CD4-positive, alpha-beta T cell treated with Interleukin-21 for 1 hour (primary cell): ENCODE measurements around the gene TOR4A.
"Not testable (repeated sequence)": the region's sequence is repeated elsewhere in the genome, so short reads cannot be mapped to it uniquely, and the experiment has no call there.

Experiments
- DNase-seq: peaks from one replicate; pipeline ENCODE4 v3.0.0-alpha.2; 2020

The TOR4A gene

GRCh38 chr9:137239541-137240200, 37.9 kb upstream of the TOR4A start:
- not testable (repeated sequence) for DNase-seq

GRCh38 chr9:137240318-137240840, 37.1 kb upstream of the TOR4A start:
- DNase-seq, result peak; percentile 79

DNA sequence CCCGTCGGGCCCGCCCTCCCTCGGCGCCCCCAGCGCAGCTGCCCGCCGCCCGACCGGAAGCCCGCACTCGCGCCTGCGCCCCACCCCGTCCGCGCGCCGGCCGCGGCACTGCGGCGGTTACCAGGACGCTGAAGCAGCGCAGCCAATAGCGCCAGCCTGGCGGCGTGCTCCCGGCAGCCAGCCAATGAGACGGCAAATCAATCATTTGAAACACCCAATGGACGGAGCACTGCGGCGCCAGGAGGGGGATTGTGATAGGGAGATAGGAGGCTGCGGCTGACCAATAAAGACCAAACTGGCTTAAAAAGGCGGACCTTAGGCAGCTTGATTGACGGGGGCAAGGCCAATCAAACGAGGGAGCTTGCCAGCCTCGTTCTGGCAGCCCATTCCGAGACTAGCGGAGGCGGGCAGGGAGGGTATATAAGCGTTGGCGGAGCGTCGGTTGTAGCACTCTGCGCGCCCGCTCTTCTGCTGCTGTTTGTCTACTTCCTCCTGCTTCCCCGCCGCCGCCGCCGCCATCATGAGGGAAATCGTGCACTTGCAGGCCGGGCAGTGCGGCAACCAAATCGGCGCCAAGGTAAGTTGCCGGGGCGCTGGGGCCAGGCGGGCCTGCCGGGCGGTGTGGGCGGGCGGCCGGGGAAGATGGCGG, 36.6 kb upstream of the TOR4A start, which contains the start of gene TUBB4B:
Gene TUBB4B (plus strand): TSS at position 447 of the 649 bp plus-strand sequence. CDS start 74 bp downstream, at position 521.
- peak; percentile 100 for DNase-seq

DNA sequence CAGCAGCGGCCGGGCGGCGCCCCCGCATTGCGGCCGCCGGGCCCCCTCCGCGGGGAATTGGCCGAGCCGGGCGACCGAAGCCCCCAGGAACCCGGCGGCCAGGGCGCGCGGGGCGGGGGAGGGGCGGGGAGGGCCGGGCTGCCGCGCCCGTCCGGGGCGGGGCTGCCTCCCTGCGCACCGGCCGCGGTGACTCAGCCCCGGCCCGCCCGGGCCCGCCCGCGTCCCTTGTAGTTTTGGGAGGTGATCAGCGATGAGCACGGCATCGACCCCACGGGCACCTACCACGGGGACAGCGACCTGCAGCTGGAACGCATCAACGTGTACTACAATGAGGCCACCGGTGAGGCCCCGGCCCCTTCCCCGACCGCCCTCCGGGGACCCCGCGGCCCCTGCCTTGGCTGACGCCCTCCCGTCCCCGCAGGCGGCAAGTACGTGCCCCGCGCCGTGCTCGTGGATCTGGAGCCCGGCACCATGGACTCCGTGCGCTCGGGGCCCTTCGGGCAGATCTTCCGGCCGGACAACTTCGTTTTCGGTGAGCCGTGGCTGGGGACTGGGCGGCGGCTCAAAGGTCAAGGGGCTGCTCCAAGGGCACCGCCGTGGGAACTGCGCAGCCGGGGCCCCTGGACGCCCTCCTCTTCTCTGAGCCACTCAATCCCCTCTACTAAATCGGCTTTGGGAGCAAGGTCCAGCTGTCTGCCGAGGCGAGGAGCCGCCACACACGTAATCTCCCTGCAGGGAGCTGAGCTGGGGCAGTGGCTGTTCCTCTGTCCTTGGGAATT, 35.8 kb upstream of the TOR4A start:
- peak; percentile 65 for DNase-seq

DNA sequence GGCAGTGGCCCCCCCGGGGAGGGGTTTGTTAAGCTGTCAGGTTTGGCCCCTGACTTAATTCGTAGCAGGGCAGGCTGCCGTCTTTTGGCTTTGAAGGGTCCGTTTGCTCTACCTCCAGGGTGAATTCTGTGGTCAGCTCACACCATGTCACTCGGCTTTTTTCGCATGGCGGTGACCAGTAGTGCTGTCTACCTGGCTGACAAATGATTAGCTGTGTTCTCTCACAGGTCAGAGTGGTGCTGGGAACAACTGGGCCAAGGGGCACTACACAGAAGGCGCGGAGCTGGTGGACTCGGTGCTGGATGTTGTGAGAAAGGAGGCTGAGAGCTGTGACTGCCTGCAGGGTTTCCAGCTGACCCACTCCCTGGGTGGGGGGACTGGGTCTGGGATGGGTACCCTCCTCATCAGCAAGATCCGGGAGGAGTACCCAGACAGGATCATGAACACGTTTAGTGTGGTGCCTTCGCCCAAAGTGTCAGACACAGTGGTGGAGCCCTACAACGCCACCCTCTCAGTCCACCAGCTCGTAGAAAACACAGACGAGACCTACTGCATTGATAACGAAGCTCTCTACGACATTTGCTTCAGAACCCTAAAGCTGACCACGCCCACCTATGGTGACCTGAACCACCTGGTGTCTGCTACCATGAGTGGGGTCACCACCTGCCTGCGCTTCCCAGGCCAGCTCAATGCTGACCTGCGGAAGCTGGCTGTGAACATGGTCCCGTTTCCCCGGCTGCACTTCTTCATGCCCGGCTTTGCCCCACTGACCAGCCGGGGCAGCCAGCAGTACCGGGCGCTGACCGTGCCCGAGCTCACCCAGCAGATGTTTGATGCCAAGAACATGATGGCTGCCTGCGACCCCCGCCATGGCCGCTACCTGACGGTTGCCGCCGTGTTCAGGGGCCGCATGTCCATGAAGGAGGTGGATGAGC, 35.0 kb upstream of the TOR4A start:
- no peak for DNase-seq

DNA sequence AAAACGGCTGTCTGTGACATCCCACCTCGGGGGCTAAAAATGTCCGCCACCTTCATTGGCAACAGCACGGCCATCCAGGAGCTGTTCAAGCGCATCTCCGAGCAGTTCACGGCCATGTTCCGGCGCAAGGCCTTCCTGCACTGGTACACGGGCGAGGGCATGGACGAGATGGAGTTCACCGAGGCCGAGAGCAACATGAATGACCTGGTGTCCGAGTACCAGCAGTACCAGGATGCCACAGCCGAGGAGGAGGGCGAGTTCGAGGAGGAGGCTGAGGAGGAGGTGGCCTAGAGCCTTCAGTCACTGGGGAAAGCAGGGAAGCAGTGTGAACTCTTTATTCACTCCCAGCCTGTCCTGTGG, 34.3 kb upstream of the TOR4A start:
- DNase-seq, result not testable (repeated sequence)

DNA sequence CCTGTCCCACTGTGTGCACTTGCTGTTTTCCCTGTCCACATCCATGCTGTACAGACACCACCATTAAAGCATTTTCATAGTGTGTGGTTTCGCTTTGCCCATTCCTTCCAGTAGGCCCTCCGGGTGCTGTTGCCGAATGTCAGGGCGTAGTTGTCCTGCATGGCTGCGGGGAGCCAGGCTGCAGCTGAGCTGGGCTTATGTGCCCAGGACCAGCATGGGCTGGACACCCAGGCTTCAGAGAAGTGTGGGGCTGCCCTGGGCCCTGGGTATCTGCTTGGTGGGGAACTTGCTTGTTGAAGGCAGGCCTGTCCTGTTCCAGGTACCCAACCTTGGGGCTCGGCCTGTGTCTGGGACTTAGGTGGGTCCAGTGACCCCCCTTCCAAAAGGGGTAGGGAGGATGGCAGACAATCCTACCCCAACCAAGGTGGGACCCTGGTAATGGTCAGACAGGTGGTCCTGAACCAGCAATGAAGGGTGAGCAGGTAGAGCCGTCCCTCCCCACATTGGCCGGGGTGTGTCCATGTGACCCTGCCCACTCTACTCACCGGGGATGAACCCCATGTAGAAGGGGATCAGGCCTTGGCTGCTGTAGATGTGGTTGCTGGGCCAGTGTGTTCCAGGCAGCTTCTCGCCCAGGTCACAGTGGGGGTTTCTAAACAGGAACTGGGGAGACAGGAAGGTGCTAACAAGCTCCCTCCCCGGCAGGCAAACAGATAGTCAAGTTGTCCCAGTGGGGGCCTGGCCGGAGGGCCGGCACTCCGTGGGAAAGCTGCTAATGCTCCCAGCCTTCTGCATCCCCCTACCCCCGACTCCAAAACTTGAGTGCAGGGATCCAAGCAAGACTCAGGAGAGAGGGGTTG, 33.7 kb upstream of the TOR4A start:
- no peak for DNase-seq

DNA sequence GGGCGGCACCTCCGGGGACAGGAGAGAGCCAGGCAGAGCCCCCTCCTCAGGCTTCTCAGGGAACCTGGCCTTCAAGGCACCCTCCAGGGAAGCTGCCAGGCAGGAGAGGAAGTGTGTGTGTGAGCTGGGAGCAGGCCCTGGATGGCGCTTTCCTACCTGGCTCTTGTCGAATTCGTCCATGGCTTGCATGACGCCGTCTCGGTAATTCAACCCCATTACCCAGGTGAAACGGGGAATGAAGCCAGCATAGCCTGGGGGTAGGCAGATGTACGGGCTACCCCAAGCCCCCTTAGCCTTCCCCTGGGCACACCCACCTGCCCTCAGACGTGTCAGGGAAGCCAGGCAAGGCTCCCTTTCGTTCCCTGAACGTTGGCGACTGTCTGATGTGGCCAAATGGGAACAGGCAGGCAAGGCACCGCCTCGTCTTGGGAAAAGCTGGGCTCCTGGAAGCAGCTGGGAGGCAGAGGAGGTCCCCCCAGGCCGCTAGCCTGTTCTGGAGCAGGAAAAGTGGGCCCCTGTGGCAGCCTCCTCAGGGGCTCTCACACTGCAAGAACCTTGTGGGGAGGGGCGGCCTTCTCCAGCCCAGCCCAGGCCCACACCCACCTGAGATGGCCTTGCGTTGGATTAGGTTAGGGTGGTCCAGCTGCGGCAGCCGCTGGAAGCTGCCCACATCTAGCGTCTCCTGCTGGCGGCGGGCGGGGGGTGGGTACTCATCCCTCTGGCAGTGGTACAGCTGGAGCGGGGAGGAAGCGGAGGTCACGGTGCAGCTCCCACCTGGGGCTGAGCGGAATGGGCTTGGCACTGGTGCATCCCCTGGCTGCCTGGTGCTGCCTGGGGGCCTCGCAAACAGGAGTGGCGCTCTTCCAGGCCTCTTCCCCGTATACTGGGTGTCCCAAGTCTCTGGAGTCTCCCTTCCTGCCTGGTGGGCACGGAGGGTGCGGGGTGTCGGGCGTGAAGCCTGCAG, 32.8 kb upstream of the TOR4A start:
- DNase-seq, result no peak

DNA sequence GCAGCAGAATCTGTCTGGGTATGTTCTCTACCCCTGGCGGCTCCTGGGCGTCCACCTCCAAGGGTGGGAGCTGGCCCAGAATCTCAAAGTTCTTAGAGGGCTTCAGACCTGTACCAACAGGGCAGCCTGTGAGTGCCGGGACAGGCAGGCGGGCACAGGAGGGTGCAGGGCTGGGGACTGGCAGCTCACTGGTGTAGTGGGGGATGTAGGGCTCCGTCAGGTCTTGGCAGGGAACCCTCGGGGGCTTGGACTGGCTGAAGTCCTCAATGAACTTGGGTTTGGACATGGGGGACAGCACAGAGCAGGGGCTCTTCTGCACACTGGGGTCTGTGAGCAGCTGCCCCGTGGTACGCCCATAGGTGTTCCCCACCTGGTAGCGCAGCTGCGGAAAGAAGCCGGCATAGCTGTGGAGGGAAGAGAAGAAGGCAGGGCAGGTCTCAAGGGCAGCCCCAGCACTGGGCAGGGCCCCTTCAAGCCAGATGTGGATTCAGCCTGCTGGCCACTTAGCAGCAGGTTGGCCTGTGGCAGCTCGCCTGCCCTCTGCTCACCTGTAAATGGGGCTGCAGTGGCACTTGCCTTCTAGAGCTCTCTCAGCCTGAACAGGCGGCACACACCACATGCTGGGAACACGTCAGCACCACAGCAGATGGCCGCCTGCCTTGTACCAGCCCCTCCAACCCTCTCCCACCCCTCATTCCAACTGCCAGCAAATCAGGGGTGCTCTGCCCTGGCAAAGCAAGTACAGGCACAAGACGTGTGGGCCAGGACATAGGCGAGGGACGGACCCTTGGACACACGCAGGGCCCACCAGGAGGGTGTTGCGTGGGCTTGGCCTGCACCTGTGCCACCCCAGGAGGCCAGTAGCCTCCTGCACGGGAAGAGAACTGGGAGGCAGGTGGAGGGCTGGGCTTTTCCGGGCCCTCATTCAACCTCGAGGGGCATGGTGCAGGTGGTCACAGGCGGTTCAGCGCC, 31.8 kb upstream of the TOR4A start:
- DNase-seq, result no peak

GRCh38 chr9:137247135-137247915, 30.2 kb upstream of the TOR4A start:
- no peak for DNase-seq

- DNase-seq, result no peak
Observed at GRCh38 chr9:137247916-137248175, 29.7 kb upstream of the TOR4A start.

DNA sequence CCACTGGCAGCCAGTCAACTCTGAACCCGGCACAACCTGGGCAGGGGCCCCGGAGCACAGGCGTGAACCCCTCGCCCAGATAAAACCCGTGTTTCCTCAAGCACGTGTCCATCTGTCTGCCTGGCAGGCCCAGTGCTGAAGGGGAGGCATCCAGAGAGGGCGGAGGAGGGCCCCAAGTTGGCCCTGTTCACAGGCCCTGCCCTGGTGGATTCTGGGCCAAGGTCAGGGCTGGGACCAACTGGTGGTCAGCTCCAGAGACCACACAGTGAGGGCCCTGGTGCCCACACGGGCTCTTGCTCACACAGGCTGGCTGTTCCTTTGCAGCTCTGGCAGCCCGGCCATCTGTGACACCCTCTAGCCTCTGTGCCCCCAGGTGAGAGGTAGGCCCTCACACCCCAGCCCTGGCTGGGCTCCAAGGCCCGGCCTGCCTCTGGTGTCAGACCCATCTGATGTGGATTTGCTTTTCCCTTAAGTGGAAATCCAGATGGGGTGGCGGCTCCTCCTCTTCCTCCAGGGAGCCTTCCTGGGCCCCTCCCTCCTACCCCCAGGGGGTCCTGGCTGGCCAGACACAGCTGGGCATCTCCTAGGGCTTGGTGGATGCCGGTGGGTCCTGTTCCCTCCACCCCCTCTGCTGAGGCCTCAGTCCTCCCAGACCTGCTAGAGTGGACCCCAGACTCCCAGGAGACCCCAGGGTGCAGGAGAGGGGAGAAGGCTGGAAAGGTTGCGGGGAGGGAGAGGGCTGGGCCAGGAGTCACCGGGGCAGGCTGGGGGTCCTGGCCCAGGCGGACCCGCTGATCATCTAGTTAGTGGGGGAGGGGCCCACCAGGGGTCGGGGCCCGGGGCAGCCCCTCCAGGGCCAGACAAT, 27.0 kb upstream of the TOR4A start:
- DNase-seq, result no peak

- no peak for DNase-seq
Observed at GRCh38 chr9:137251194-137251461, 26.4 kb upstream of the TOR4A start, which contains the start of gene STPG3. Gene STPG3 (plus strand): TSS chr9:137251286. CDS start chr9:137251287, 1 bp downstream.

DNA sequence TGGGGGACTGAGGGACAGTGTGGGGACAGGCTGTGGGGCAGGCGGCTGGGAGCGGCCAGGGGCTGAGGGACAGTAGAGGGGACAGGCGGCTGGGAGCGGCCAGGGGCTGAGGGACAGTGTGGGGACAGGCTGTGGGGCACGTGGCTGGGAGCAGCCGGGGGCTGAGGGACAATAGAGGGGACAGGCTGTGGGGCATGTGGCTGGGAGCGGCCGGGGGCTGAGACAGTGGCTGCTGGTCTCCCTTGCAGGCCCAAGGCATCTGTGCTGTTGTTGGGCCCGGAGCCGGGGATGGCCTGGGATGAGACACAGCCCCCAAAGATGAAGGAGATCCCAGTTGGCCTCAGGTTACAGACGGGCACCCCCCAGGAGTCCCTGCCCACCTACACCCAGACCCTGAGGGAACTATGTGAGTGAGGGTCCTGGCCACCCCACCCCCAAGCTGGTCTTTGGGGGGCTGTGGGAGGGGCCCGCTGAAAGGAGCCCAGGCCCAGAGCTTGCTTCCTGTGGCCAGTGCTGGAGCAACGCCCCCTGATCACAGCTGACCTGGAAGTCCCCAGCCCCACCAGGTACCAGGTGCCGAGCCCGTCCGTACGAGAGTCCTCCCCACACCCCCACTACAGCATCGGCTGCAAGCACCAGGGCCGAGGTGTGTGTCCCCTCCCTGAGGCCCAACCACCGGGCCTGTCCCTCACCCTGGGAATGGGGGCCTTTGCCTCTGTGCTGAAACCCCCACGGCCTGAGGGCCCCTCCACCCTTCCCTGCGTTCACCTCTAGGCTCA, 25.8 kb upstream of the TOR4A start:
- no peak for DNase-seq

DNA sequence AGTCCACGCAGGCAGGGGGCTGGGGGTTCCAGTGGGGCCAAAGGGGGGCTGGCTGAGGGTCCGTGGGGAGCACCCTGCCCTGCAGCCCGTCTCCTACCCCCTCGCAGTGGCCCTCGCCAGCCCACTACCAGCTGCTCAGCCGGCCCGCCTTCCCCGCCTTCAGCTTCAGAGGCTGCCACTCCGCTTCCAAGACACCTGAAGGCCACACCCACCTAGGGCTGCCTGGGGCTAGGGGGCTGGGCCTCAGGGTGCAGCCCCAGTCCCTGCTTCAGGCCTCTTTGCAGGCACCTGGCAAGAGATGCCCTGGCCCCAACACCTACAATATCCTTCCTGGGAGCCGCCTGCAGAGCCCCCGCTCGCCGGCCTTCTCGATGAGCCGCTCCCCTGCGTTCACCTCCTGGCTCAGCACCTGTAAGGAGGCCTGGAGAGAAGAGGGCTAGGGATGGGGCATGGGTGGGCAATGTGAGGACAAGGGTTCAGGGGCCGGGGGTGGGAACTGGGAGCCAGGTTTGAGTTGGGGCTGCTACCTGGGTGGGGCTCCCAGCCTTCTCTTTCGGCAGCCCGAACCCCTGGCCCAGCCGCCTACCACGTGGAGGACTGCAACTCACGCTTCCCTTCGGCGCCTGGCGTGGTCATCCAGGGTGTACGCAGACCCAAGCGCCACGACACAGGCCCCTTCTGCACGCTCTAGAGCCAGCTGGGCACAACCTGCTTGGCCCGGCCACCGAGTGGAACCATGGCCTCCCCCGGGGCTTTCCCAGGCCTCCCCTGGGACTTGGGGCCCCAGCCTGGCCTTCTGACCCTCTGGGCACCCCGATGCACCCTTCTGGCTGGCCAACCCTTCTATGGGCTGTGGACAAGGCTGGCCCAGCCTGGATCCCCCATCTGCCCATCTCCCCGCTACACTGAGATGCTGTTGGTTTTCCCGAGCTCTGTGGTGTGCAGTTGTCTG, 24.7 kb upstream of the TOR4A start:
- DNase-seq, result no peak
